Glutamatergic neuron (in vitro differentiated cells): Measurements from ENCODE around the gene SFRP2. TPM values are rescaled to one million over a fixed set of nuclear protein-coding genes. Genes with fewer than 3 reads are reported as not detected.

Experiments
- DNase-seq: peaks from one replicate; pipeline ENCODE4 v3.0.0; 2022
- H3K27ac Mint-ChIP-seq: one replicate; pipeline ENCODE4 v1.8.0; 2020; ENCODE audit warnings: mild to moderate bottlenecking, mixed read lengths, inconsistent platforms; ENCODE audit not compliant: unreplicated experiment
- H3K27me3 Mint-ChIP-seq: one replicate; pipeline ENCODE4 v1.8.0; 2020; ENCODE audit warnings: mild to moderate bottlenecking, moderate library complexity, mixed read lengths, inconsistent platforms; ENCODE audit not compliant: unreplicated experiment
- H3K36me3 Mint-ChIP-seq: one replicate; pipeline ENCODE4 v1.8.0; 2020; ENCODE audit warnings: mild to moderate bottlenecking, mixed read lengths, inconsistent platforms; ENCODE audit not compliant: unreplicated experiment
- H3K4me1 Mint-ChIP-seq: one replicate; pipeline ENCODE4 v1.8.0; 2020; ENCODE audit warnings: mild to moderate bottlenecking, low read depth, mixed read lengths, inconsistent platforms; ENCODE audit not compliant: unreplicated experiment
- H3K4me3 Mint-ChIP-seq: one replicate; pipeline ENCODE4 v1.8.0; 2020; ENCODE audit warnings: mild to moderate bottlenecking, mixed read lengths, inconsistent platforms; ENCODE audit not compliant: unreplicated experiment
- H3K9me3 Mint-ChIP-seq: one replicate; pipeline ENCODE4 v1.8.0; 2020; ENCODE audit warnings: mild to moderate bottlenecking, moderate library complexity, mixed read lengths, inconsistent platforms; ENCODE audit not compliant: unreplicated experiment
- total RNA-seq: library from RNA; stranded (reverse); fragmentation: NEBNext Ultra II Directional; extraction: Animal tissue kit (Norgen Biotek cat#: 25700); gene quantifications from one replicate; pipeline ENCODE4 v1.2.1, GENCODE V29; 2021; ENCODE audit not compliant: unreplicated experiment
- TF ChIP-seq, protein P1 (sequence below): fragments of 200-600 bp; sonication (generic); IDR thresholded peaks from one replicate; pipeline ENCODE4 v1.5.0; 2021; ENCODE audit not compliant: partially characterized antibody, unreplicated experiment

Gene SFRP2
- total RNA-seq, 1 donor from 2014 or later, result 0.54 TPM

DNA sequence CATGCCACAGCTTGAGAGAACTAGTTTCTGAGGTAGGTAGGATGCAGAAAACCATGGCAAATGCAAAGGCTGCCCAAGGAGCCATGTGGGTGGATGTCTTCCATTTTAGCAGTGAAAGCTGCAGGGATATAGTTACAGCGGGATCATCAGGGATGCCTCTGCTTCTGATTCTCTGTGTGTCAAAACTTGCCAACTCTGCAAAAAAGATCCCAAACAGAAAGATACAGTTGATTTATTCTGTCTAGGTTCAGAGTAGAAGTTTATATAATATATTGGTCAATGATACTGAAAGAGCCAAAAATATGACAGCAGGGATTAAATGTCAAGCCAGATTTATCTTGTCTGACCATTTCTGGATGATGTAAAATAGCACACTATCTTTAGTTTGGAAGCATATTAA lies 42.4 kb upstream of the SFRP2 start:
- no peak overlapping the region for H3K4me3 Mint-ChIP-seq
- no peaks in the 10 kb centered on the region for H3K36me3 Mint-ChIP-seq
- no peak for DNase-seq
- H3K4me1 Mint-ChIP-seq, result peaks cover 4% of the 10 kb centered on the region
- H3K9me3 Mint-ChIP-seq, result no peaks in the 10 kb centered on the region
- TF ChIP-seq, protein P1, sequence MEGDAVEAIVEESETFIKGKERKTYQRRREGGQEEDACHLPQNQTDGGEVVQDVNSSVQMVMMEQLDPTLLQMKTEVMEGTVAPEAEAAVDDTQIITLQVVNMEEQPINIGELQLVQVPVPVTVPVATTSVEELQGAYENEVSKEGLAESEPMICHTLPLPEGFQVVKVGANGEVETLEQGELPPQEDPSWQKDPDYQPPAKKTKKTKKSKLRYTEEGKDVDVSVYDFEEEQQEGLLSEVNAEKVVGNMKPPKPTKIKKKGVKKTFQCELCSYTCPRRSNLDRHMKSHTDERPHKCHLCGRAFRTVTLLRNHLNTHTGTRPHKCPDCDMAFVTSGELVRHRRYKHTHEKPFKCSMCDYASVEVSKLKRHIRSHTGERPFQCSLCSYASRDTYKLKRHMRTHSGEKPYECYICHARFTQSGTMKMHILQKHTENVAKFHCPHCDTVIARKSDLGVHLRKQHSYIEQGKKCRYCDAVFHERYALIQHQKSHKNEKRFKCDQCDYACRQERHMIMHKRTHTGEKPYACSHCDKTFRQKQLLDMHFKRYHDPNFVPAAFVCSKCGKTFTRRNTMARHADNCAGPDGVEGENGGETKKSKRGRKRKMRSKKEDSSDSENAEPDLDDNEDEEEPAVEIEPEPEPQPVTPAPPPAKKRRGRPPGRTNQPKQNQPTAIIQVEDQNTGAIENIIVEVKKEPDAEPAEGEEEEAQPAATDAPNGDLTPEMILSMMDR, result no peak
- H3K27ac Mint-ChIP-seq, result no peak overlapping the region
- no peaks in the 10 kb centered on the region for H3K27me3 Mint-ChIP-seq

DNA sequence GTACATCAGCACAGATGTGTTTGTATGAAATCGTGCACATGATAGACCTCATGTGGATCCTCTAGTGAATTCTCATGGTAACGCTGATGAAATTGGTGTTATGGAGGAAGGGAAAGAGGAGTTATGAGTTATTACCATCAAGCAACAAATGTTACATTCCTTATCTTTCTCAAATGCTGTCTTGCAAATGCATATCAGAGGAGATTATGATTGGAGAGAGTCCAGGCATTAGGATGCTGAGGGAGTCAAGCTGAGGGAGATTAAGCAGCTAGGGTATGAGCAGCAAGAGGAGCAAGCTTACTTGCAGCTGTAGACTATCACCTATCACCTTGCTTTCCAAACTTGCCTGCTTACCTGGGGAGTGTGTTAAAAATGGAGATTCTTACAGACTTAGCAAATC lies 36.8 kb upstream of the SFRP2 start:
- TF ChIP-seq, protein P1, result no peak
- Mint-ChIP-seq H3K36me3 (no peaks in the 10 kb centered on the region), H3K27me3 (no peaks in the 10 kb centered on the region), H3K4me1 (no peaks in the 10 kb centered on the region), H3K4me3 (no peak overlapping the region), H3K9me3 (no peaks in the 10 kb centered on the region), H3K27ac (no peak overlapping the region)
- no peak for DNase-seq

DNA sequence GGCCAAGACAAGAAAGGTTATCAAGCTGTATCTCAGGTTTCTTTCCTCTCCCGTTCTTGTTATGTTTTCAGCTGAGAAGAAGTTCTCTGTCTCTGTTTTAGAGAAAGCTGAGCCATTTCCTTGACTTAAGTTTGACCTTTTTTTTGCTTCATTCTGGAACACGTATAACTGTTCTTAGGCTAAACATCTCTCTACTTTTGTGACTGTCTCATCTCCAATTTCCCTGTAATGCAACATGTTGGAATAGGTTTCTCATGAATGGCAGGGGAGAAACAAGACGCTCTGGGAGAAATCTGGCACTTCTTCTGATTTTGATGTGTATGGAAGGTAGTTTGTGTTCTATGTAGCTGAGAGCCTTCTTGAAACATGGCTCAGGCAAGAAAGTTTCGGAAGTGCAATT lies 36.2 kb upstream of the SFRP2 start:
- Mint-ChIP-seq H3K4me3 (no peak overlapping the region), H3K27ac (no peak overlapping the region), H3K4me1 (no peaks in the 10 kb centered on the region), H3K9me3 (no peaks in the 10 kb centered on the region), H3K27me3 (no peaks in the 10 kb centered on the region), H3K36me3 (no peaks in the 10 kb centered on the region)
- no peak for DNase-seq
- TF ChIP-seq, protein P1, result no peak

DNA sequence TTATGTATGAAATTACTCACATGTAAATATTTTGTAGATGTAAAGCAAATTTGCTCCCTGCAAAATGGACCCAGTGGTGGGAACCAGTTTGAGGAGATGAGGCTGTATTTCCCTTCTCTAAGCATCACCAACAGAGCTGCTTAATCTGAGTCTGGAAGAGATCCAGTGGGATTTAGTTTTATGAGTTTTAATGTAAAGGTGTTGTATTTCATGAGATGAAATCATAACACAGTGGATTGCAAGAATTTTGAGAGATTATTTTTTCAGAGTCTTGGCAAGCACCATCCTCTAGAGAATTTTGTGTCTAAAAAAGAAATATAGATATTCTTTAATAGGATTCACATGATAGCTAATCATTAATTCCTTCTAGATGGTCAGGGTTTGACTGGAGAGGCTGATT lies 35.6 kb upstream of the SFRP2 start:
- Mint-ChIP-seq H3K9me3 (peaks cover 2% of the 10 kb centered on the region), H3K36me3 (no peaks in the 10 kb centered on the region), H3K4me3 (no peak overlapping the region), H3K27ac (no peak overlapping the region), H3K27me3 (no peaks in the 10 kb centered on the region), H3K4me1 (no peaks in the 10 kb centered on the region)
- TF ChIP-seq, protein P1, result no peak
- DNase-seq, result no peak

DNA sequence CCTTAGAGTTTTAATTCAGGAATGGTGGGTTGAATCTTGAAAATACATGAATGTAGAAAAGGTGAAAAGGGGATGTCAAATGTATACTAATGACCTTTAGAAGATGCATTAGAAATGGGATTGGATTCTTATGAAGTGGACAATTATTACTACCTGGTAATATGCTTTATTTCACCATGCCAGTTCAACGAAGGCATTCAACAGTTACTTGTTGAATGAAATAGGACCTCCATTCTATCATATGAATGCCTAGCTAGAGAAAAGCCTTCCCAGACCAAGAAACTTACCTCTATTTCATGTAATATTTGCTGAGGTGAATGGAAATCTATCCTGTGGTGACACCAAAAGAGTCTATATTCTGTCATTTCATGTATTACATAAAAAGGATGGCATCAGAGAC lies 34.6 kb upstream of the SFRP2 start:
- no peak for DNase-seq
- Mint-ChIP-seq H3K9me3 (peaks cover 2% of the 10 kb centered on the region), H3K27ac (no peak overlapping the region), H3K36me3 (no peaks in the 10 kb centered on the region), H3K27me3 (no peaks in the 10 kb centered on the region), H3K4me3 (no peak overlapping the region), H3K4me1 (no peaks in the 10 kb centered on the region)
- TF ChIP-seq, protein P1, result no peak
